Measurements from ENCODE around the gene AOC3.

AOC3 gene, protein sequence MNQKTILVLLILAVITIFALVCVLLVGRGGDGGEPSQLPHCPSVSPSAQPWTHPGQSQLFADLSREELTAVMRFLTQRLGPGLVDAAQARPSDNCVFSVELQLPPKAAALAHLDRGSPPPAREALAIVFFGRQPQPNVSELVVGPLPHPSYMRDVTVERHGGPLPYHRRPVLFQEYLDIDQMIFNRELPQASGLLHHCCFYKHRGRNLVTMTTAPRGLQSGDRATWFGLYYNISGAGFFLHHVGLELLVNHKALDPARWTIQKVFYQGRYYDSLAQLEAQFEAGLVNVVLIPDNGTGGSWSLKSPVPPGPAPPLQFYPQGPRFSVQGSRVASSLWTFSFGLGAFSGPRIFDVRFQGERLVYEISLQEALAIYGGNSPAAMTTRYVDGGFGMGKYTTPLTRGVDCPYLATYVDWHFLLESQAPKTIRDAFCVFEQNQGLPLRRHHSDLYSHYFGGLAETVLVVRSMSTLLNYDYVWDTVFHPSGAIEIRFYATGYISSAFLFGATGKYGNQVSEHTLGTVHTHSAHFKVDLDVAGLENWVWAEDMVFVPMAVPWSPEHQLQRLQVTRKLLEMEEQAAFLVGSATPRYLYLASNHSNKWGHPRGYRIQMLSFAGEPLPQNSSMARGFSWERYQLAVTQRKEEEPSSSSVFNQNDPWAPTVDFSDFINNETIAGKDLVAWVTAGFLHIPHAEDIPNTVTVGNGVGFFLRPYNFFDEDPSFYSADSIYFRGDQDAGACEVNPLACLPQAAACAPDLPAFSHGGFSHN

DNA sequence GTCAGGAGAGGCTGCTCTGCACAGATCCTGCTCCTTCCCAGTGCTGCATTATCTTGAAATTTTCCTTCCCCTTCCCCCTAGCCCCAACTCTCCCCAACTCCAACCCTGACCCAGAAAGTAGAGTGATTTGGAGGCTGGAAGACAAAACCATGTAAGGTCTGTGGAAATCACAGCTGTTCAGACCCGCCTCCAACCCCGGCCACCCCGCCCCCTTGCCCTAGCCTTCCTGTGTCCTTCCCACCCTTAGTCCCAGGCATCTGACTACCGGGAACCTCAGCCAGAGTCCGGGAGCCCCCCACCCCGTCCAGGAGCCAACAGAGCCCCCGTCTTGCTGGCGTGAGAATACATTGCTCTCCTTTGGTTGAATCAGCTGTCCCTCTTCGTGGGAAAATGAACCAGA, at the start of gene AOC3:
TSS of gene AOC3 (plus strand) at position 246 of the 400 bp plus-strand sequence. CDS start at position 391, 145 bp downstream.
- no peak for DNase-seq

DNA sequence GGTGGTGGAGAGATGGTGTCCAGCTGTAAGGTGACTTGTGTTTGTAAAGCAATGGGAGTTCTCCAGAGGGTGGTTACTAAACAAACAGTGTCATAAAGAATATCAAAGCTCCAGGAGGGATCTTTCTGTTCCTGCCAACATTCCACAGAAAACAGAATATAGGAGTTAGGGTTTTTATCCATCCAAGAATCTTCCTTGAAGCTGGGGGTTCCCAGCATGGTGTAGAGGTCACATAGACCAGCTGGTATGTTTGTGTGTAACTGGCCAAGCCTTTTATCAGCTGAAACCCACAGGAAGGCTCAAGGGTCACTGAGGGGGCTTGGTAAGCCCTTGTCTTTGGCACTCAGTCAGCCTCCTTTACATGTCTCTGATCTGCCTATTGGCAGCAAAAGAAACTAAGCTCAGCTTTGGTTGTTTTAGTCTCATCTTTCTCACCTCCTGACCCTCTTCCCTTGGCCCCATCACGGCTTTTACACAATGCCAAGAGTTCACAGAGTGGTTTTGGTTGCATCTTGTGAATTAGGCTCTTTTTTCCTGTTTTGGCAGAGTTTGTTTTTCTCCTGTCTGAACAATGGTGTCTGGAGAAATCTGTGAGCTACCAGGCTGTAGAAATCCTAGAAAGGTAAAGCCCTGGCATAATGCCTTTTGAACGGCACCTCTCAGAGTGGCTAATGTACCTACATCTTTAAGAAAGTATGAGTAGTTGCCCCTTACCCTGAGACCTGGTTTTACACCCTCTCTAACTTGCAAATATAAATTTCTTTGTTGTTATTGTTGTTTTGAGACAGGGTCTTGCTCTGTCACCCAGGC, 47.7 kb upstream of the AOC3 start:
- DNase-seq: no peak

DNA sequence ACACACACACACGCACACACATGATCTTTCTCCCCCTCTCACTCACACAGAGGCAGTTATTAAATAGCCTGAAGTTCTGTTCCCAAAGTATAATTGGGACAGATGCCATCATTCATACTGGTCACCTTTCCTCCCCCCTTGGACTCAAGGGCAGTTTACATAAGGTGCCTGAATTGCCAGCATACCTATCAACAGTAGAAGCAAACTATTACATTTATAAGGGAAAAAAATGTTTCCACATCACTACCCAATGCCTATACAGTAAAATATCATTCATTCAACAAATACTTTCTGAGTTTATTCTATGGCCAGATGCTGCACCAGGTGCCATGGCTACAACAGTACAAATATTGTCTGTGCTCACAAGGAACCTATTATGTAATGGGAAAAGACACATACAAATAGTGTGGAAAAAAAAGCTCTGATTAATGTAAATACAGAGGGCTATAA, 46.1 kb upstream of the AOC3 start:
- no peak for DNase-seq

- DNase-seq: no peak
Measured at GRCh38 chr17:42806249-42806648, 44.8 kb upstream of the AOC3 start.

- DNase-seq: no peak
Measured at GRCh38 chr17:42809250-42809649, 41.7 kb upstream of the AOC3 start.

- DNase-seq: no peak
Measured at GRCh38 chr17:42814633-42815399, 36.2 kb upstream of the AOC3 start.

DNA sequence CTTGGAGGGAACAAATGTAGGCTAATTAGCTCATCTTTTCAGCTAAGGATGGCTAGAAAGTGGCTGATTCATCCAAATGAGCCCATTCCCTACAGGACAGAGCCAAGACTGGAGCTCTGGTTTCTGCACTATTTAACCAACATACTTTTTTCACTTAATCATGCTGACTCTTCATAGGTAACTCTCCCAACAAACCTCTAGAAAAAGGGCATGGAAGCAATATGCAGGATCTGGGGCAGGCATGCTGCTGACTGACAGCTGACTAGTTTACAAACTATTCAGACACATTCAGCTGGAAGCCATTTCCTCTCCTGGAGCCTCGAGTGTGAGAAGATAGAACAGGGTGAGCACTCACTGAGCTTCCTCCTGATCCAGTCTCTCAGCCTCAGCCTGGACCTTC, 33.1 kb upstream of the AOC3 start:
- DNase-seq: no peak

DNA sequence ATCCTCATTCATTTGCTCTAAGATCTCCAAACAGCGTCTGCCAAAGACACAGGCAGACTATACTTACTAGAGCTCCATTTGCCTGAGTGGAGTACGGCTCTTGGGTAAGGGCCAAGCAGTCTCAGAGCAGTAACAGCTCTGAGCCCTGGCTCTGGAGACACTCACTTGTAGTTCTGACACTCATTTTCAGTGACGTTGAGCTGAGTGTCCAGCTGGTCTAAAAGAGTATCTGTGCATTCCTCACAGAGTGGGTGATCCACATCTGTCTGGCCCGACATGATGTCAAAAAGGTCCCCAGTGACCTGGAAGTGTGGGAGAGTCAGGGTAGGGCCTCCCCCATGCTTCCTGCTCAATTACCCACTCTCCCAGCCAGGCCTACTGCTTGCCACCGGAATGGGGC, 32.6 kb upstream of the AOC3 start:
- no peak for DNase-seq

GRCh38 chr17:42819939-42820535, 31.0 kb upstream of the AOC3 start:
- DNase-seq: peak; percentile 88

DNA sequence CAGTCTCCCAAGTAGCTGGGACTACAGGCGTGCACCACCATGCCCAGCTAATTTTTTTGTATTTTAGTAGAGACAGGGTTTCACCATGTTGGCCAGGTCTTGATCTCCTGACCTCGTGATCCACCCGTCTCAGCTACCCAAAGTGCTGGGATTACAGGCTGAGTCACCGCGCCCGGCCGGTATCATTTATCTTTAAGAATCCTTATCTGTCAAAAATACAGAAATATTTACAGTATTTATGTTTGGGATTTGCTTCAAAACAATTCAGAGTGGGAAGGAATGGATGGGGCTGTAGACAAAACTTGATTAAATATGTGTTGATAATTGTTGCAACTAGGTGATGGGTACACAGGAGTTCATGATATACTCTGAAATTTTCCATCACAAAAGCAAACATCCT, 29.8 kb upstream of the AOC3 start:
- no peak for DNase-seq

- DNase-seq: no peak
Measured at GRCh38 chr17:42827472-42827871, 23.5 kb upstream of the AOC3 start.

DNA sequence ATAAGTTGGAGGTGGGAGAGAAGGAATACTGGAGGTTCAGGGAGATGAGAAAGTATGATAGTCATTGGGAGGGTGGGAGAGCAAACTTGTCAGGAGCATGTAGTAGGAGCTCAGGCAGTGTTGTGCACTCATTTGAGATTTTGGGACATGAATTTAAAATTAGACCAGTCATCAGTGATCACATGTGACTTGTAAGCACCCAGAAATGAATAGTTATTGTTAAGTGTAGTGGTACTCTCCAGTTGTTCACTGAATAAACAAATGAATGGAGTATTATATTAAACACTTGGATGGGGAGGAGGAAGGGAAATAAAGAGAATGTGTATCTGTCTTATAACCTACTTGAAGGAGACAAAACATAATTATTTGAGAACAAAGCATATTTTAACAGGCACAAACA, 20.0 kb upstream of the AOC3 start:
- no peak for DNase-seq

GRCh38 chr17:42832213-42832933, 18.6 kb upstream of the AOC3 start:
- no peak for DNase-seq

GRCh38 chr17:42832934-42833766, 17.8 kb upstream of the AOC3 start, which contains the start of gene PSME3:
PSME3 (plus strand) TSS chr17:42833397; CDS start chr17:42833632, 235 bp downstream.
- DNase-seq: peak; percentile 97

DNA sequence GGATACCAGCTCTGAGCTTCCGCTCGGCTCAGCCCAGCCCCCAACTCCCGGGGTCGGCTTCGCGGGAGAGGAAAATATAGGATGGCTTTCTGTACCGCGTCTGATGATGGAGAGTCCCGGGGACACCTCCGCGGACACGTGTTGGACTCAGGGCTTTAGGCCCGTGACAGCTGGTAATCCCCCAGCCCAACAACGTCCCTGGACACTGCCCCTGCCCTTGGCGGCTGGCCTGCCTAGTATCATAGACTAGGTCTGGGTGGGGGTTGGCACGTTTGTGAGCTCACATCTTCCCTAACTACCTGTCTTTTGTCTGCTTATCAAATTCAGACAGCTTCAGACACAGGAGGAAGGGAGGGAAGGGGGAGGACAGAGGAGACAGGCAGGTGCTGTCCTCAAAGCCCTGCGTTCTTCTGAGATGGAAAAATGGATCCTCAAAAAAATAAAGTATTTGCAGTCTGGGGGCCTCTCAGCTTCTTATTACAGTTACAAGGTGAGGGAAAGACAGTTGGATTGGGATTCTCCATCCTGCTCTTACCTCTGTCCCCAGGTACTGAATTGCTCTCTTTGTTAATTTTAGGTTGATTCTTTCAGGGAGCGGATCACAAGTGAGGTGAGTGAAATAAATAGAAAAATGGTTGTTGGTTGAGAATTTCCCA, 17.1 kb upstream of the AOC3 start:
- DNase-seq: no peak

GRCh38 chr17:42835732-42836131, 15.3 kb upstream of the AOC3 start:
- no peak for DNase-seq

- DNase-seq: peak; percentile 2
Measured at GRCh38 chr17:42841975-42842685, 8.9 kb upstream of the AOC3 start.

GRCh38 chr17:42843358-42843934, 7.6 kb upstream of the AOC3 start:
- peak; percentile 44 for DNase-seq

GRCh38 chr17:42844271-42844670, 6.7 kb upstream of the AOC3 start, which contains the start of gene AOC2:
AOC2 (plus strand) TSS chr17:42844580; CDS start chr17:42844627, 47 bp downstream.
- DNase-seq: no peak
